NCI-H1092 (cell line): ENCODE results near the gene LPCAT1.

Experiments used
- DNase-seq: peaks from one replicate; lab custom pipeline; 2025; lab: John Stamatoyannopoulos, UW

The LPCAT1 gene

GRCh38 chr5:1497242-1497777, 26.4 kb downstream of the LPCAT1 start:
- no peak for DNase-seq

- no peak for DNase-seq
These were observed 28.2 kb downstream of the LPCAT1 start for GRCh38 chr5:1495525-1495897.

DNA sequence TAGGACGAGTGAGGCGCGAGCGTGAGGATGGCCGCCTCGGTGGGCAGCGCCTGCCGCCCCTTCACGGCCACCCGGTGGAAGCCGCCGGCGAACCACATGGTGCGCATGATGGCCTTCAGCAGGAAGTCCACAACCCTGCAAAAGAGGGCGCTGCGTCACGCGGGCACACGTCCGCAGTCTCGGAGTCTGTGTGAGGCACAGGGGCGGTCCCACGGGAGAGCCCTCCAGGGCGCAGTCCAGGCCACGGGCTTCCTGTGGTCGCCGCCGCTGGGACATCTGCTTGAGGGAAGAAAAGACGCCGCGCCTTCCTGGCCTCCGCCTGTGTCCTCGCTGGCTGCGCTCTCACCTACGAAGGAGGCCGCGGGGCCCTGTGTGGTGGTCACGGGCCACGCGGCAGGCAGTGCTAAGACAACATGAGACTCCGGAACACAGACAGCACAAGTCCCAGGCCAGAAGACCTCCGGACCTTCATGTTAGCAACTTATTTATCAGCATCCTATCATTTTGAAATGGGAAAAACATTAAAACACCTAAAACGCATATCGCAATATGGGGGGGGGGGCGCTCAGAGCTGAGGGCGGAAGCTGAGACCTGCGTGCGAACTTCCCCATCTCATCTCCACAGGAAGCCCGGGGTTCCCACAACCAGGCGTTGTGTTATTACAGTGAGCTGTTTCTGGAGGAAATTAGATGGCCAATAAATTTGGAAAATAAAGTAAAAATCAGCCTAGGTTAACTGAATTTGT, 28.8 kb downstream of the LPCAT1 start:
- no peak for DNase-seq

- DNase-seq, result no peak
These were observed 29.8 kb downstream of the LPCAT1 start for GRCh38 chr5:1493941-1494340.

DNA sequence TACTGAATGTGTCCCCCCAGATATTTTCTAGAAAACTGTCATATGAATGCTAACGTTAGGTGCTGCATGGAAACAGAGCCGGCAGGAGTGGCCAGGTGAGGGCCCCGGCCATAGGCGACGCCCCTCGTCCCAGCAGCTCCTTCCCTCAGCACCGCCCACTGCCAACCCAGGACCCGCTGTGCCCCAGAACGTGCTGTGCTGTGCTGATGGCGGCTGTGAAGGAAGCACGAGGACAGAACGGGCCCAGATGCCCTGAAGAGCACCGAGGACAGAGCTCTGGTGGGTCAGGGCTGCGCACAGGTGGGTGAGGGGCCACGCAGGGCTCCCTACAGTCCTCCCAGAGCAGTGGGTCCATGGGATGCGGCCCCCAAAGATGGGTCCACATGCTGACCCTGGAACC, 30.3 kb downstream of the LPCAT1 start:
- DNase-seq, result no peak

- DNase-seq, result no peak
These were observed 31.0 kb downstream of the LPCAT1 start for GRCh38 chr5:1492757-1493156.

DNA sequence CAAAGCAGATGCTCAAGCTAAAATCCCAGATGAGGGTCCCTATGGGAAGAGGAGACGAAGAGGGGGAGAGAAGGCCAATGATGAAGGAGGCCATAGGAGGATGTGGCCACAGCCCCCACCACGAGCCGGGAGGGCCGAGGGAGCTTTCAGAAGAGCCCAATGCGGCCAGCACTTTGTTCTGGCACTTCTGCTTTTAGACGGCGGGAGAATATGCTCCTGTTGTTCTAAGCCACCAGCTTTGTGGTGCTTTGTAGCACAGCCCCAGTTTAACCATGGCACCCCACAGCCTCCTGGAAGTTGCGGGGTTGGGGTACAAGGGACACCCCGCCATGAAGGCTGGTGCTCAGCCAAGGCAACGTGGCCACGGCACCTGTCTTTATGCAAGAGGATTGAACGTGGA, 33.4 kb downstream of the LPCAT1 start:
- no peak for DNase-seq

DNA sequence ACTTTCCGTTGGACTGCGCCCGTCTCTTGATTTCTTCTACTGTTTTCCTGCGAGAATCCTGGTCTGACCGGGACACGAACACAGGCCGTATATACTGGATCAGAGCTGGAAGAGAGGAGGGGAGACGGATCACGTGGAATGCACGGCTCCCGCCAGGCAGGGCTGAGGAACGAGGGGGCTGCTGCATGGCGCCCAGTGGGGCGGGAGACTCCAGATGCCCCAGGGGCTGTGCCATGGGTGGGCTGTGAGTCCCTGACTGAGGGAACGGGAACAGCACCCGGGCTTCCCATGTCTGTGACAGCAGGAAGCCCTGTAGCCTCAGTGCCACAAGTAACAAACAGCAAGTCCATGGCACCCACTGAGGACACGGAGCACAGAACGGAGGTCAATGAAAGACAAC, 34.0 kb downstream of the LPCAT1 start:
- no peak for DNase-seq

- no peak for DNase-seq
These were observed 34.7 kb downstream of the LPCAT1 start for GRCh38 chr5:1488882-1489680.

- no peak for DNase-seq
These were observed 36.5 kb downstream of the LPCAT1 start for GRCh38 chr5:1487079-1487764.

DNA sequence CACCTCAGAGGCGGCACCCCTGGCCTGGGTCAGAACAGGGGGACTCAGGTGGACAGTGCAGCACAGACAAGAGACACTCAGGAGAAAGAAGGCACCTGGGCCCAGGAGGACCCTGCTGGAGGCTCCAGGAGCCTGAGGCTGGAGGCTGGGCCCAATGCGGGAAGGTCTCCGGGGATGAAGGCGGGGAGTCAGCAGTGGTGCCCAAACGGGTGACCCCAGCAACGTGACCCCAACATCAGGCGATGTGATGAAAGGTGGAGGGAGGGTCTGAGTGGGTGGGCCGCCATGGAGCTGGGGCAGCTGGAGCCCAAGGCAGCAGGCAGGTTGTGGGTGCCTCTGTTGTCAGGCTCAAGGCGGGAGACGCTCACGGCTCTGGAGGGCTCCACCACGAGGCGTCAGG, 37.5 kb downstream of the LPCAT1 start:
- DNase-seq, result no peak

- no peak for DNase-seq
These were observed 38.1 kb downstream of the LPCAT1 start for GRCh38 chr5:1485579-1486118.

DNA sequence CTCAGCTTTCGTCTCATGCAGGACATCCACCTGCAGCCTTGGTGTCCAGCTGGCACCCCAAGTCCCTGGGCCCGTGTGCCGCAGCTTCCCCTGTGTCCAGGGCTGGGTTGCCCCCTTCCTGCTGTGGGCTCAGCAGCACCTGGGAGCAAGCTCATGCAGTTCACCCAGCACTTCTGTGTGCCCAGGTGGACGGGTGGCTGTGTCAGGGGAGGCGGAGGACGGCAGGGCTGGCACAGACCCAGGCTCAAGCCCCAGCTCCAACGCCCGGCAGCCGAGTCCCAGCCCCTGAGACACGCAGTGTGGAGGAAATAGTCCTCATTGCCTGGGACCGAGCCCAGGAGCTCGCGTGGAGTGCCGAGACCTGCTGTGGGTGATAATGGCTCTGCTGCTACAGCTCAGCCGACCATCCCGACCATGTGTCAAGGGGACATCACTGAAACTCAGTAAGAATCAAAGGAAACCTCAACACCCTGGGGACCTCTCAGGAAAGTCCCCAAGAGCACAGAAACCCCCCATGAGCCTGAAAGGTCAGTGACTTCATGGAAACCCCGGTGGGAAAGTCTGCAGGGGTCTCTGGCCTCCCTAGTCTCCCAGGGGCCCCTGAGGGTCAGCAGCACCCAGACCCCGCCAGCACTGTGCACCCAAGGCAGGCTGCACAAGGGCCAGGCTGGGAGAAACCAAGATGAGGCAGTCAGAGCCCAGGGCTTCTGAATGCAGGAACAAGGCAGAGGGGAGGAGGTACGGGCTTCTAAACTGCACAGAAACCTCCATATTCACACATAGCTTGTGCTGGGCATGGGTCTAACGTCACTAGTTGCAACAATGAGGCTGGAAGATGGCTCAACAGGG, 38.8 kb downstream of the LPCAT1 start:
- DNase-seq, result no peak

- no peak for DNase-seq
These were observed 39.7 kb downstream of the LPCAT1 start for GRCh38 chr5:1483856-1484729.

DNA sequence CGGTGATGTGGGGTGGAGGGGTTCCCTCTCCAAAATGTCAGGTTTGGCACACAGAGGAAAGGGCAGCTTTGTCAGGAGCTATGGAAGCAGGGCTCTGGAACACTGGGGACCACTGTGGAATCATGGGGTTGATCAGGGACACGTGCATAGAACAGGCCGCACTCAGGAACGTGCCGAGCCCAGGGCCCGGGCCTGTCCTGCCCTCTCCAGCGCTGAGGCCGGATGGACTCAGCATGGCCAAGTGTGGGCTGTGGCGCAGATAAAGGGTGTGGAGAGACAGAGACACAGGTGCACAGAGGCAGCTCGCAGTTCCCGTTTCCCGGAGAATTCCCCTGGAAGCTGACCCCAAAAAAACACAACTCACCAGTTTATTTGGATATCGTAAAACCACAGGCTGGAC, 40.7 kb downstream of the LPCAT1 start:
- DNase-seq, result no peak

DNA sequence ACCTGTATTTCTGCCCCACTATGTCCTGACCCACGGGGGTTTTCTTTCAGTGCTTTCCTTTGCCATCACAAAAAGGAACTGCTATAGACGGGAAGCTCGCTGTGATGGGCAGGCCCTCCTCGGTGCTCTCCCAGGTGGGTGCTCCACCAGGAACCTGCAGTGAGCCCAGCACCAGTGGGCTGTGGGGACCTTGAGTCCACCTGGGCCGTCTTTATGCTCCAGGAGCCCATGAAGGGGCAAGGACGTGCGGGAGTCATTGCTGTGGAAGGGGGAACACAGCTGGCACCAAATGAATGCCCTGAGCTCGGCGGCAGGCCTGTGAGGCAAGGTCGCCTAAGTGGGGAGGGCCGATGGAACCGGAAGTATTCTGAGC, 41.8 kb downstream of the LPCAT1 start:
- no peak for DNase-seq

DNA sequence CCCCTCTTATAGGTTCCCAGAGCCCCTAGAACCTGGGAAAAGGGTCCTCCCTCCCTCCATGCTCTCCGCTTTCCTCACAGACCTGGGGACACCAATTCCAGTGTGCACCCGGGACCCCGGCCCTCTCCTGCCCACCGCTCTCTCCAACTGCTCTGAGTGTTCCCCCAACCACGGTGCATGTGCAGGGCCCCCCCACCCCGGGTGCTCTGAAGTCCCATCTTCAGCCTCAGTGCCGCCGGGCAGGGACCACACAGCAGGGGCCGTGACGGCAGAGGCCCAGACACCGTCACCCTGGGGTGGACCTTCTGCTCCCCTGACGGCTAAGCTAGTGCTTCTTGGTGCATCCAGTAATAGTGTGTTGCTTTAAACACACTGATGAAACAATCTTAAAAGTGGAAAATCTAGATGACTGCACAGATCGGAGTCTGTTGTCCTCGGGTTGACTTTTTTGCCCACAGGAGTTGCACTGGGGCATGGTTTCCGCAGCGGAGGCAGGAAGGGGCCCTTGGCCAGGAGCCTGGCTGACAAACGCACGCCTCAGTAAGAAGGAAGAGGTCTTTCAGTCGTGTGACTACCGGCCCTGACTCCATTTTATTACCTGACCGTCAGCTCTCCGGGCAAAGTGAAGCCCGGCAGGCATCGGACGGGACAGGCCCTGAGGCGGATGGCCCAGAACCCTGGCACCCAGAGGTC, 42.3 kb downstream of the LPCAT1 start:
- DNase-seq, result no peak

DNA sequence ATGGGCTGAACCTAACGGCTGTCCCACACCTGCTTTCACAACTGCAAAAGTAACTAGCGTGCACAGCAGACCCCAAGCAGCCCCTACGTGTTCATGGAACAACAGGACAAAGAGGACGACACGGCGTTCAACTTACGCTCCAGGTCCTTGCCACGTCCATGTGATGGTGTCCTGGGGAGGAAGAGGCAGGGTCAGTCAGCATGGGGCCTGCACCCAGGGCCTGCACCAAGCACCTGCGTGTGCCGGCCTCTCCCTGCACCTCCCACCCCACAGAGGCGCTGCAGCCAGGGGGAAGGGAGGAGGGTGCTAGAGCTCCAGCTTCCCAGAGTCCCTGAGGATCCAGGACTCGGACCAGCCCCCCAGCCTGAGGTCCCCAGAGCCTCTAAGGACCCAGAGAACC, 43.0 kb downstream of the LPCAT1 start:
- no peak for DNase-seq

DNA sequence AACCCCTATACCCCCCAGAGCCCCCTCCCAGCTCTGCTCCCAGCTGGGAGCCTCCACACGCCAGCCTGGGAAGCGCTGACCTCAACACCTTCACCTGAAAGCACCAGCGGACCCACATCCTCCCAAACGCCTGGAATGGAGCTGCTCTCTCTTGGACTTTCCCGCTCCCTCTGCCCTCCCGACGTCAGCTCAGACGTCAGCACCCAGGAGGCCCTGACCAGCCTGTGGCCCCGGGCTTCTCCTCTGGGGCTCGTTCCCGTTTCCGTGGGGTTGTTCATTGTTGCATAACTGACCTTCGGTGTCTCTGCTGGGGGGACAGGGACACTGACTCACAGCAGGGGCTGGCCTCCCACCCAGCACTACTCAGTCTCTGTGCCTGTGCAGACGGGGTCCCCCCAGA, 43.5 kb downstream of the LPCAT1 start:
- DNase-seq, result no peak

- no peak for DNase-seq
These were observed 44.1 kb downstream of the LPCAT1 start for GRCh38 chr5:1479581-1480188.
